ENCODE results near the gene MCCC2.

DNA sequence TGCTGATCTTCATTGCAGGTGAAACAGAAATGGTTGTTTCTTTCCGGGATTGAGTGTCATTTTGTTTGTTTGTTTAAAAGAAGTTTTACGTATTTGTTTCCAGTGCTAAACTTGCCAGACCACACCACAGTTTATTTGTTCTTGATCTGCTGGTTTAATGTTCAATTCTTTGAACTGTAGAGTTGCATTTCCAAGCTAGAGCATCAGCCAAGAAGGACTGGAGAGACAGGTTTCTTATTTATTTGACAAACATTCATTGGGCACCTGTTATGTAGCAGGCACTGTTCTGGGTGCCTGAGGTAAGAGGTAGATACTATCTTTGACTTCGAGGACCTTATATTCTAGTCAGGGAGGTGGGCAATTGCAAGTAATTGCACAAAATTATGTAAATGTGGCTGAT, 45.0 kb downstream of the MCCC2 start:
- TF ChIP-seq POLR2A (IDR thresholded peaks at IDR 0.05; ENCODE audit: borderline replicate concordance, extremely low read depth, insufficient read depth, insufficient read length) = no peak
- TF ChIP-seq, protein P1, sequence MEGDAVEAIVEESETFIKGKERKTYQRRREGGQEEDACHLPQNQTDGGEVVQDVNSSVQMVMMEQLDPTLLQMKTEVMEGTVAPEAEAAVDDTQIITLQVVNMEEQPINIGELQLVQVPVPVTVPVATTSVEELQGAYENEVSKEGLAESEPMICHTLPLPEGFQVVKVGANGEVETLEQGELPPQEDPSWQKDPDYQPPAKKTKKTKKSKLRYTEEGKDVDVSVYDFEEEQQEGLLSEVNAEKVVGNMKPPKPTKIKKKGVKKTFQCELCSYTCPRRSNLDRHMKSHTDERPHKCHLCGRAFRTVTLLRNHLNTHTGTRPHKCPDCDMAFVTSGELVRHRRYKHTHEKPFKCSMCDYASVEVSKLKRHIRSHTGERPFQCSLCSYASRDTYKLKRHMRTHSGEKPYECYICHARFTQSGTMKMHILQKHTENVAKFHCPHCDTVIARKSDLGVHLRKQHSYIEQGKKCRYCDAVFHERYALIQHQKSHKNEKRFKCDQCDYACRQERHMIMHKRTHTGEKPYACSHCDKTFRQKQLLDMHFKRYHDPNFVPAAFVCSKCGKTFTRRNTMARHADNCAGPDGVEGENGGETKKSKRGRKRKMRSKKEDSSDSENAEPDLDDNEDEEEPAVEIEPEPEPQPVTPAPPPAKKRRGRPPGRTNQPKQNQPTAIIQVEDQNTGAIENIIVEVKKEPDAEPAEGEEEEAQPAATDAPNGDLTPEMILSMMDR (IDR thresholded peaks at IDR 0.05 in 2 of 3, conservative IDR thresholded peaks at IDR 0.05 in 1 of 3; ENCODE audit: borderline replicate concordance in 1 of 3, insufficient read depth in 1 of 3, low read depth in 2 of 3, low read length in 2 of 3) = no peak
- TF ChIP-seq EZH2 (IDR thresholded peaks at IDR 0.05) = no peak

Data from HCT116 (cell line).